Caco-2 (cell line): ENCODE results near the gene RAB11FIP4. TPM values are rescaled to one million over a fixed set of nuclear protein-coding genes. Genes with fewer than 3 reads are reported as not detected.

Experiments
- BruUV-seq: library from RNA; stranded (reverse); fragments of 400-500 nt; replicated peaks from 2 replicates; lab custom pipeline; 2021; lab: Mats Ljungman, UMichigan
- CTCF ChIA-PET: fragments of 300-600 bp; sonication (Branson Sonifier 250); formaldehyde crosslinking; loops from one replicate; lab custom pipeline; 2022; ENCODE audit warnings: antibody characterized with exemption; lab: Charles Lee
- POLR2A ChIA-PET: fragments of 300-600 bp; sonication (Branson Sonifier 250); formaldehyde crosslinking; loops from one replicate; lab custom pipeline; 2022; ENCODE audit warnings: antibody characterized with exemption; lab: Charles Lee
- DNase-seq, 2 experiments: peaks; one replicate each; pipeline versions ENCODE4 v3.0.0 to v3.0.0-alpha.2; 2020 to 2022
- H3K27me3 ChIP-seq: replicated peaks from 2 replicates; pipeline ENCODE4 v1.6.0; 2011; ENCODE audit warnings: low read length; ENCODE audit not compliant: control insufficient read depth, insufficient read depth
- H3K36me3 ChIP-seq: 2 replicates; pipeline ENCODE4 v1.5.1; 2011; ENCODE audit warnings: low read length; ENCODE audit not compliant: control insufficient read depth, insufficient read depth
- H3K4me1 ChIP-seq: fragments of 250-450 bp; sonication (Bioruptor Pico); 2 replicates; pipeline ENCODE4 v1.5.1; 2020; ENCODE audit warnings: mild to moderate bottlenecking
- H3K4me3 ChIP-seq: 2 replicates; pipeline ENCODE4 v1.5.1; 2011; ENCODE audit warnings: low read depth, mild to moderate bottlenecking, control low read depth, low read length
- H3K9me3 ChIP-seq: fragments of 250-450 bp; sonication (Bioruptor Pico); 2 replicates; pipeline ENCODE4 v1.5.1; 2020; ENCODE audit warnings: mild to moderate bottlenecking, moderate library complexity
- H3K27ac Mint-ChIP-seq: one replicate; pipeline ENCODE4 v1.8.0; 2022; ENCODE audit warnings: mixed read lengths; ENCODE audit not compliant: unreplicated experiment
- H3K27me3 Mint-ChIP-seq: one replicate; pipeline ENCODE4 v1.8.0; 2022; ENCODE audit warnings: mixed read lengths; ENCODE audit not compliant: insufficient read depth, unreplicated experiment
- H3K36me3 Mint-ChIP-seq: one replicate; pipeline ENCODE4 v1.8.0; 2022; ENCODE audit warnings: mild to moderate bottlenecking, mixed read lengths; ENCODE audit not compliant: insufficient read depth, unreplicated experiment
- H3K4me1 Mint-ChIP-seq: one replicate; pipeline ENCODE4 v1.8.0; 2022; ENCODE audit warnings: low read depth, mixed read lengths; ENCODE audit not compliant: unreplicated experiment
- H3K4me3 Mint-ChIP-seq: one replicate; pipeline ENCODE4 v1.8.0; 2022; ENCODE audit warnings: mild to moderate bottlenecking, moderate library complexity, mixed read lengths; ENCODE audit not compliant: unreplicated experiment
- H3K9me3 Mint-ChIP-seq: one replicate; pipeline ENCODE4 v1.8.0; 2022; ENCODE audit warnings: mixed read lengths; ENCODE audit not compliant: unreplicated experiment
- CTCF ChIP-seq, 2 experiments: fragments of 200-600 bp in 1 of 2; IDR thresholded peaks; 1 replicate in 1 of 2; 2 replicates in 1 of 2; pipeline versions ENCODE4 v1.5.1 to v1.8.0; 2011 to 2022; ENCODE audit warnings: antibody characterized with exemption in 1 of 2, control low read depth in 1 of 2, inconsistent platforms in 1 of 2, low read depth in 1 of 2, low read length in 1 of 2, mild to moderate bottlenecking in 1 of 2, moderate library complexity in 1 of 2; ENCODE audit not compliant: insufficient read depth in 1 of 2, severe bottlenecking in 1 of 2, unreplicated experiment in 1 of 2
- intact Hi-C: fragments of 100-400 bp; cut with micrococcal nuclease; formaldehyde crosslinking; loops from one replicate; pipeline ENCODE4 v1.10.0; 2022; ENCODE audit not compliant: unreplicated experiment
- total RNA-seq: library from RNA; stranded (reverse); gene quantifications from 2 replicates; pipeline ENCODE4 v1.2.3, GENCODE V29; 2022

The RAB11FIP4 gene
- total RNA-seq, 1 experiment from 2014 or later: 90.3 TPM

GRCh38 chr17:31413081-31413799 lies 21.8 kb downstream of the RAB11FIP4 start:
- Histone ChIP-seq H3K4me1 (no peaks in the 10 kb centered on the region), H3K9me3 (no peaks in the 10 kb centered on the region), H3K4me3 (no peak overlapping the region), H3K27me3 (no peaks in the 10 kb centered on the region), H3K36me3 (no peaks in the 10 kb centered on the region)
- Mint-ChIP-seq H3K4me1 (no peaks in the 10 kb centered on the region), H3K27ac (no peak overlapping the region), H3K27me3 (peaks cover 3% of the 10 kb centered on the region), H3K9me3 (no peaks in the 10 kb centered on the region), H3K4me3 (no peak overlapping the region), H3K36me3 (no peaks in the 10 kb centered on the region)
- ChIA-PET POLR2A (no interaction called here), CTCF (interaction anchor here (1.4 kb wide), 1 partner anchor 24 kb away, joined by 3 read pairs; no protein-coding TSS in a partner anchor)
- BruUV-seq: no TSS peak
- no peak for TF ChIP-seq CTCF (IDR thresholded peaks at IDR 0.05; ENCODE audit: insufficient read depth in 1 of 2, low read depth in 1 of 2, low read length in 1 of 2, severe bottlenecking in 1 of 2, unreplicated experiment in 1 of 2)
- intact Hi-C loops: no loop called here
- DNase-seq: no peak

- no peaks in the 10 kb centered on the region for H3K9me3 Mint-ChIP-seq
- Histone ChIP-seq H3K36me3 (no peaks in the 10 kb centered on the region), H3K9me3 (no peaks in the 10 kb centered on the region), H3K27me3 (no peaks in the 10 kb centered on the region), H3K4me1 (no peaks in the 10 kb centered on the region), H3K4me3 (no peak overlapping the region)
- intact Hi-C loops: no loop called here
- H3K4me3 Mint-ChIP-seq: no peak overlapping the region
- H3K36me3 Mint-ChIP-seq: no peaks in the 10 kb centered on the region
- no peak for TF ChIP-seq CTCF (IDR thresholded peaks at IDR 0.05; ENCODE audit: insufficient read depth in 1 of 2, low read depth in 1 of 2, low read length in 1 of 2, severe bottlenecking in 1 of 2, unreplicated experiment in 1 of 2)
- no TSS peak for BruUV-seq
- DNase-seq: no peak
- POLR2A ChIA-PET: no interaction called here
- no peaks in the 10 kb centered on the region for H3K27me3 Mint-ChIP-seq
- CTCF ChIA-PET: interaction anchor here (0.9 kb wide), 1 partner anchor 25 kb away, joined by 3 read pairs; no protein-coding TSS in a partner anchor
- H3K27ac Mint-ChIP-seq: no peak overlapping the region
- H3K4me1 Mint-ChIP-seq: no peaks in the 10 kb centered on the region
These were observed 22.5 kb downstream of the RAB11FIP4 start for GRCh38 chr17:31413874-31414549.

- Mint-ChIP-seq H3K4me3 (no peak overlapping the region), H3K9me3 (no peaks in the 10 kb centered on the region), H3K27me3 (no peaks in the 10 kb centered on the region), H3K36me3 (no peaks in the 10 kb centered on the region), H3K4me1 (no peaks in the 10 kb centered on the region), H3K27ac (no peak overlapping the region)
- no peaks in the 10 kb centered on the region for H3K4me1 ChIP-seq
- H3K4me3 ChIP-seq: no peak overlapping the region
- BruUV-seq: no TSS peak
- ChIA-PET CTCF (interaction anchor here (0.9 kb wide), 1 partner anchor 25 kb away, joined by 3 read pairs; no protein-coding TSS in a partner anchor), POLR2A (no interaction called here)
- DNase-seq: no peak
- TF ChIP-seq CTCF (IDR thresholded peaks at IDR 0.05; ENCODE audit: insufficient read depth in 1 of 2, low read depth in 1 of 2, low read length in 1 of 2, severe bottlenecking in 1 of 2, unreplicated experiment in 1 of 2): no peak
- intact Hi-C loops: no loop called here
- no peaks in the 10 kb centered on the region for H3K27me3 ChIP-seq
- H3K9me3 ChIP-seq: no peaks in the 10 kb centered on the region
- no peaks in the 10 kb centered on the region for H3K36me3 ChIP-seq
These were observed 23.1 kb downstream of the RAB11FIP4 start for GRCh38 chr17:31414550-31414918.
